Endodermal cell (in vitro differentiated cells): ENCODE data around the gene CDC27. TPM values are rescaled to one million over a fixed set of nuclear protein-coding genes. Genes with fewer than 3 reads are reported as not detected.

ENCODE experiments used
- DNase-seq: peaks from one replicate; pipeline ENCODE4 v3.0.0-alpha.2; 2017
- H3K27ac ChIP-seq: 2 replicates; pipeline ENCODE4 v1.5.1; 2013; ENCODE audit warnings: mild to moderate bottlenecking, low read depth, low read length, moderate library complexity
- H3K27me3 ChIP-seq: 2 replicates; pipeline ENCODE4 v1.6.1; 2013; ENCODE audit warnings: mild to moderate bottlenecking, low read length, moderate library complexity; ENCODE audit not compliant: insufficient read depth, control insufficient read depth, poor library complexity, severe bottlenecking
- H3K36me3 ChIP-seq: 2 replicates; pipeline ENCODE4 v1.7.0; 2013; ENCODE audit warnings: mild to moderate bottlenecking, low read length, moderate library complexity; ENCODE audit not compliant: control insufficient read depth, insufficient read depth
- H3K4me1 ChIP-seq: one replicate; pipeline ENCODE4 v1.7.0; 2013; ENCODE audit warnings: low read length; ENCODE audit not compliant: control insufficient read depth, insufficient read depth
- H3K4me3 ChIP-seq: 2 replicates; pipeline ENCODE4 v1.5.1; 2013; ENCODE audit warnings: mild to moderate bottlenecking, low read length, moderate library complexity
- H3K9ac ChIP-seq: 2 replicates; pipeline ENCODE4 v1.6.1; 2013; ENCODE audit warnings: mild to moderate bottlenecking, low read length, moderate library complexity; ENCODE audit not compliant: poor library complexity, severe bottlenecking; ENCODE audit errors: extremely low read depth
- H3K9me3 ChIP-seq: 2 replicates; pipeline ENCODE4 v1.6.1; 2013; ENCODE audit warnings: mild to moderate bottlenecking, low read length, moderate library complexity; ENCODE audit not compliant: control insufficient read depth
- H3K27ac Mint-ChIP-seq: 2 replicates; pipeline ENCODE4 v1.8.0; 2020; ENCODE audit warnings: mixed read lengths
- H3K27me3 Mint-ChIP-seq: 2 replicates; pipeline ENCODE4 v1.8.0; 2021; ENCODE audit warnings: mild to moderate bottlenecking, mixed read lengths; ENCODE audit not compliant: insufficient read depth
- H3K36me3 Mint-ChIP-seq: 2 replicates; pipeline ENCODE4 v1.8.0; 2020; ENCODE audit warnings: low read depth, mixed read lengths
- H3K4me1 Mint-ChIP-seq: 2 replicates; pipeline ENCODE4 v1.8.0; 2020; ENCODE audit warnings: mixed read lengths
- H3K4me3 Mint-ChIP-seq: 2 replicates; pipeline ENCODE4 v1.8.0; 2020; ENCODE audit warnings: mild to moderate bottlenecking, moderate library complexity, mixed read lengths
- H3K9me3 Mint-ChIP-seq: 2 replicates; pipeline ENCODE4 v1.8.0; 2020; ENCODE audit warnings: mild to moderate bottlenecking, mixed read lengths
- WGBS, 2 experiments: methylation state at CpG; one replicate each; pipeline versions ENCODE4 v1.1.5 to v1.1.7; 2013; ENCODE audit warnings: missing lambda C conversion rate in 2 of 2, mixed read lengths in 1 of 2; ENCODE audit not compliant: insufficient coverage in 1 of 2, insufficient read length in 1 of 2; 5-methylcytosine and 5-hydroxymethylcytosine counted together
- total RNA-seq, 2 donors: library from RNA; stranded (reverse); fragmentation: NEBNext Ultra II Directional in 1 of 2; extraction: Animal tissue kit (Norgen Biotek cat#: 25700) in 1 of 2; gene quantifications; 2 replicates in 1 of 2; 3 replicates in 1 of 2; pipeline ENCODE4 v1.2.1, GENCODE V29; 2021
- TF ChIP-seq, protein P1 (sequence below): fragments of 200-600 bp; sonication (generic); conservative IDR thresholded peaks from 2 replicates; pipeline ENCODE4 v1.5.0; 2021; ENCODE audit warnings: antibody characterized with exemption, mild to moderate bottlenecking

Gene CDC27
- total RNA-seq, 2 donors from 2014 or later: 72.1 to 108 TPM

DNA sequence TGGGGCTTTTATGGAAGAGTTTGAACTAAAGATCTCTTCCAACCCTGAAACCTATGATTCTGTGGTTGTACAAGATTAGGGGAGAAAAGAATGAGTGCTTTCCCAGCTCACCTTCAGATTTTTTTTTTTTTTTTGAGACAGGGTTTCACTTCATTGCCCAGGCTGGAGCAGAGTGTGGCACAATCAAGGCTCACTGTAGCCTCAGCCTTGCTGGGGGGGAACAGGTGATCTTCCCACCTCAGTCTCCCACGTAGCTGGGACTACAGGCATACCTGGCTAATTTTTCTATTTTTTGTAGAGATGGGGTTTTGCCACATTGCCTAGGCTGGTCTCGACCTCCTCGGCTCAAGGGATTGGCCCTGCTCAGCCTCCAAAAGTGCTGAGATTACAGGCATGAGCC, 42.8 kb upstream of the CDC27 start:
- TF ChIP-seq, protein P1, sequence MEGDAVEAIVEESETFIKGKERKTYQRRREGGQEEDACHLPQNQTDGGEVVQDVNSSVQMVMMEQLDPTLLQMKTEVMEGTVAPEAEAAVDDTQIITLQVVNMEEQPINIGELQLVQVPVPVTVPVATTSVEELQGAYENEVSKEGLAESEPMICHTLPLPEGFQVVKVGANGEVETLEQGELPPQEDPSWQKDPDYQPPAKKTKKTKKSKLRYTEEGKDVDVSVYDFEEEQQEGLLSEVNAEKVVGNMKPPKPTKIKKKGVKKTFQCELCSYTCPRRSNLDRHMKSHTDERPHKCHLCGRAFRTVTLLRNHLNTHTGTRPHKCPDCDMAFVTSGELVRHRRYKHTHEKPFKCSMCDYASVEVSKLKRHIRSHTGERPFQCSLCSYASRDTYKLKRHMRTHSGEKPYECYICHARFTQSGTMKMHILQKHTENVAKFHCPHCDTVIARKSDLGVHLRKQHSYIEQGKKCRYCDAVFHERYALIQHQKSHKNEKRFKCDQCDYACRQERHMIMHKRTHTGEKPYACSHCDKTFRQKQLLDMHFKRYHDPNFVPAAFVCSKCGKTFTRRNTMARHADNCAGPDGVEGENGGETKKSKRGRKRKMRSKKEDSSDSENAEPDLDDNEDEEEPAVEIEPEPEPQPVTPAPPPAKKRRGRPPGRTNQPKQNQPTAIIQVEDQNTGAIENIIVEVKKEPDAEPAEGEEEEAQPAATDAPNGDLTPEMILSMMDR: no peak
- Histone ChIP-seq H3K9me3 (no peaks in the 10 kb centered on the region), H3K27me3 (no peaks in the 10 kb centered on the region), H3K9ac (no peak overlapping the region), H3K36me3 (no peaks in the 10 kb centered on the region), H3K4me3 (no peak overlapping the region), H3K4me1 (no peaks in the 10 kb centered on the region), H3K27ac (no peak overlapping the region)
- Mint-ChIP-seq H3K36me3 (no peaks in the 10 kb centered on the region), H3K27ac (no peak overlapping the region), H3K27me3 (peaks cover 19% of the 10 kb centered on the region), H3K4me1 (peaks cover 9% of the 10 kb centered on the region), H3K4me3 (no peak overlapping the region), H3K9me3 (no peaks in the 10 kb centered on the region)
- WGBS, 2 experiments: 81 to 97% methylated on average over 3 of the region's 3 CpGs
- no peak for DNase-seq

DNA sequence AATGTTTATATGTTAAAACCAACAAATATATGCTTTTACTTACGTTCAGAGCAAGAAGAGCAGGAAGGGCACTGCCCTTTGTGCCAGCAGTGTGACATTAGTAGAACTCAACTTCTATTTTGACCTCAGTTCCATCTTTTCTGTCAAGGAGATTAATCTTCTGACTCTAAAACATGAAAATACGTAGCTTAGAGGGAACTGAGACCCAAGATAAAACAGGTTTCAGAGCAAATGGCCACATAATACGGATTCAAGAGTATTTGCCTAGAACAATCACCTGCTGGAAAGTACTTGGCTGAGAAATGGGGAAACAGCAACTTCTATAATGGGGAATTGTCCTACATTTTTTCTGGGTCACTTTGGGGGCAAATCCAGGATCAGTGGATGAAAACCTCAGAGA, 42.2 kb upstream of the CDC27 start:
- no peak overlapping the region for H3K4me3 ChIP-seq
- no peak overlapping the region for H3K9ac ChIP-seq
- no peak overlapping the region for H3K4me3 Mint-ChIP-seq
- no peak overlapping the region for H3K27ac Mint-ChIP-seq
- no peaks in the 10 kb centered on the region for H3K4me1 ChIP-seq
- H3K9me3 ChIP-seq: no peaks in the 10 kb centered on the region
- peaks cover 9% of the 10 kb centered on the region for H3K4me1 Mint-ChIP-seq
- no peaks in the 10 kb centered on the region for H3K36me3 ChIP-seq
- TF ChIP-seq, protein P1: no peak
- no peaks in the 10 kb centered on the region for H3K36me3 Mint-ChIP-seq
- DNase-seq: no peak
- 94 to 100% methylated on average over 2 to 3 of the region's 3 CpGs for WGBS, 2 experiments
- H3K9me3 Mint-ChIP-seq: no peaks in the 10 kb centered on the region
- H3K27ac ChIP-seq: no peak overlapping the region
- H3K27me3 Mint-ChIP-seq: peaks cover 20% of the 10 kb centered on the region
- no peaks in the 10 kb centered on the region for H3K27me3 ChIP-seq

DNA sequence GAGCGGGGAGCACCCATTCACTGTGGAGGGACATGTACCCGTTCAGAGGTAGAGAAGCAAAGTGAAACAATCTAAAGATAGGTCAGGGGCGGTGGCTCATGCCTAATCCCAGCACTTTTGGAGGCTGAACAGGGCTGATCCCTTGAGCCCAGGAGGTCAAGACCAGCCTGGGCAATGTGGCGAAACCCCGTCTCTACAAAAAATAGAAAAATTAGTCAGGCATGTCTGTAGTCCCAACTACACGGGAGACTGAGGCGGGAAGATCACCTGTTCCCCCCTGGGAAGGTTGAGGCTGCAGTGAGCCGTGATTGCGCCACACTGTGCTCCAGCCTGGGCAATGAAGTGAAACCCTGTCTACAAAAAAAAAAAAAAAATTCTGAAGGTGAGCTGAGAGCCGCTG, 41.8 kb upstream of the CDC27 start:
- Histone ChIP-seq H3K36me3 (no peaks in the 10 kb centered on the region), H3K9ac (no peak overlapping the region), H3K27me3 (no peaks in the 10 kb centered on the region), H3K27ac (no peak overlapping the region), H3K9me3 (no peaks in the 10 kb centered on the region), H3K4me3 (no peak overlapping the region), H3K4me1 (no peaks in the 10 kb centered on the region)
- Mint-ChIP-seq H3K27ac (no peak overlapping the region), H3K9me3 (no peaks in the 10 kb centered on the region), H3K27me3 (peaks cover 23% of the 10 kb centered on the region), H3K4me1 (peaks cover 9% of the 10 kb centered on the region), H3K4me3 (no peak overlapping the region), H3K36me3 (no peaks in the 10 kb centered on the region)
- no peak for DNase-seq
- TF ChIP-seq, protein P1: no peak
- WGBS, 2 experiments: 82 to 92% methylated on average over 7 to 10 of the region's 10 CpGs
